Measurements from ENCODE around the gene DHRS3.

DNA sequence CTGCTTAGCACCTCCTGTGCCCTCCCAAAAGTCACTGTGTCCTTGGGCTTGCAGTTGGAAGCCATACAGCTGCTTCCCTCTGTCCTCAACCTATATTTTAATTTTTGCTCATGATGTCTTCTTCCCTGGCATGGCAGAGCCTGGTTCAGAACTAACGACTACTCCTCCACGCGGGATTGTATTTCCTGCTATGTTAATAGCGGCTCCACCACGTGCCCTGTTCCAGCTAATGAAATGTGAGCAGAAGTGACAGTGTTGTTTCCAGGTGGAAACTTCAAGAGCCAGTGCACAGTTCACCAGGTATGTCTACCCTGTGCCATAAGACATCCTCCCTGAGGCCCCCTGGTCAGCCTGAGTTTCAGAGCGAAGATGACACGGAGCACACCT is 52.1 kb downstream of the DHRS3 start:
- no peak for TF ChIP-seq POLR2A (IDR thresholded peaks at IDR 0.05)
- no peak for TF ChIP-seq CTCF (IDR thresholded peaks at IDR 0.05)
